Measurements from ENCODE around the gene EIF5AL1.
"Not testable (repeated sequence)": the region's sequence is repeated elsewhere in the genome, so short reads cannot be mapped to it uniquely, and the experiment has no call there.

EIF5AL1 gene

DNA sequence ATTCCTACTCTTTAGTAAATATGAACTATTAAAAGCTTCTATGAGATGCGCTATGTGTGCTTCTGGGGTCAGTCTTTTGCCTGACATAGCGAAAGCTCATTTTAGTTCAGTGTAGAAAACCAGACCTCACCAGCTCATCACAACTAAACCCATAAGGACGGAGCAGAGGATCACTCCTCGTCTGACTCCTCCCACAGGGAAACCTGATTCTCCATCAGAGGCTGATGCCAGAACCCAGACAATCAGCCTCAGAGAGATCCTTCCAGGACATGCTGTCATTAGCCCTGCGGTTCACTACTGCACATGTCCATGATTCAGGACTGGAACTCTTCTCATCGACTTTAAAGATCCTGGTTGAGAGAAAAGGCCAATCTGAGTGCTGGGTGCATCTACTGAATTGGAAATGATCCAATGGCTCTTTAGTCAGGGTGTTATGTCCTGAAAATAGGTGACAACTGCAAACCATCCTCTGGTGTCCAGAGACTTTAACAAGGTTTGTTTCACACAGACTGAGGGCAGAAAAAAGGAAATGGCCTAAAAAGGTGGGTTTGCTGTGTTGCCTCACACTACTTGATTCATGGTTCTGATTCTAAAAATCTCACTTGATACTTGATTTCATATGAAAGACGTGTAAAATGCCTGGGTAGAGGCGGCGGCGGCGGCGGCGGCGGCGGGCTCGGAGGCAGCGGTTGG lies at the start of gene EIF5AL1:
Gene EIF5AL1, plus strand, starts transcription at position 643 of the 693 bp plus-strand sequence. CDS start 117 bp downstream, outside the sequence.
- not testable (repeated sequence) for DNase-seq (ENCODE audit: low spot score)

DNA sequence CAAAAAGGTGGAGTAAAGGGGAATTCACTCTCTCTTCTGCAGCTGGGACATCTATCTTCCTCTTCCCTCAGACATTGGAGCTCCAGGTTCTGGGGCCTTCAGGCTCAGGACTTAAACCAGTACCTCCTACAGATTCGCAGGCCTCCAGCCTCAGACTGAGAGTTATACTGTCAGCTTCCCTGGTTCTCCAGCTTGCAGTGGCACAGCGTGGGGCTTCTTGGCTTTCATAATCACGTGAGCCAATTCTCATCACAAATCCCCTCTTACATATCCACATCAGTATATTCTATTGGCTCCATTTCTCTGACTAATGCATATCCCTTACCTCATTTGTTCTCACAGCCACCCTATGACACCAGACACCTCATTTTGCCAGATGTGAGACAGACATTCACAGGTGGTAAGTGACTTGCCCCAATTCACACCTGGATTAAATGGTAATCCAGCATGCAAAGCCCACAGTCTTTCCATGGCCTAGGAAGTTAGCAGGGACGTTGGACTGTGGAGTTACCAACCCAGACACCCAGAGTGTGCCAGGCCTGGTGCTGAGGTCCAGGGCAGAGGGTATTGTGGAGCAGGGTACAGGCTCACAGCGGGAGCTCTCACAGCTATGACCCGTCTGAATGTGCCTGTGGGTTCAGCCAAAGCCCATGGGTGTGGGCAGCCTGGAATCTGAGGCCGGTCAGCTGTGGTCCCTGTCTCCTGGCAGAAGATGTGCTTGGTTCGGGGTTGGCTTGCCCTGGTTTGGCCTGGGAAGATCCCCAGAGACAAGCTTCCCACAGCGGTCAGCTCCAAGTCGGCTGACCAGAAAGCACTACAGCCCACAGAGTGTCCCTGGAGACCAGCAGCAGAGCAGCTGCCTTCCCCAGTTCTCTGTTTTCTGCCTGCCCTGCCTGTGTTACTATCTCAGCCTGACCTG lies 48.5 kb upstream of the EIF5AL1 start:
- DNase-seq (ENCODE audit: low spot score) = no peak

DNA sequence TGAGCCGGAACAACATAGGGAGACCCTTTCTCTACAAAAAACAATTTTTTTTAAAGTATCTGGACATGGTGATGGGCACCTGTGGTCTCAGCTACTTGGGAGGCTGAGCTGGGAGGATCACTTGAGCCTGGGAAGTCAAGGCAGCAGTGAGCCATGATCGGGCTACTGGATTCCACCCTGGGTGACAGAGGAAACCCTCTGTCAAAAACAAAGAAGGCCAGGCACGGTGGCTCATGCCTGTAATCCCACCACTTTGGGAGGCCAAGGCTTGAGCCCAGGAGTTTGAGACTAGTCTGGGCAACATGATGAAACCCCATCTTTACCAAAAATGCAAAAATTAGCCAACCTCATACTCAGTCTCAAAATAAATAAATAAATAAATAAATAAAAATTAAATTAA lies 47.0 kb upstream of the EIF5AL1 start:
- DNase-seq (ENCODE audit: low spot score) = no peak

DNA sequence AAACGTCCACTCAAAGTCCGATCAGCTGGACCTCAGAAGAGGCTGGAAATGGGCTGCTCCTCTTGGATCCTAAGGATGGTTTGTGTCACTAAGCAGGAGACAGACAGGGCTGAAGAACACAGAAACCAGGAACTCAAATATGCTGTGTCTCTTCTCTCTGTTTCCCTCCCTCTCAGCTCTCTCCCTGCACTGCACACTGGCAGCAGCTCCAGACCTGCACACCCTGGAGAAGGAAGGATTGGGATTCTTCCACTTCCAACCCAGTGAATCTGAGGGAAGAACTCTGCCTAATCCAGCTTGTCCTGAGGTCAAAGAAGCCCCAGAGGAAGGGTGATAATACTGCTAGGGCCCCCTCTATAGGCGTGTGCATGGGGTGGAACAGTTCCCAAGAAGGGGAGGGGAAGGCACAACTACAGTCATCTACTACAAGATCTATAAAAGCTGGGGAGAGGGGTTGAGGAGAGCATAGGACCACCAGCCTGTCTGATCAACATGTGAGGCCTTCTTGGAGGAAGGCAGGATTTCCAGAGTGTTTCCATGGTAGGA lies 44.2 kb upstream of the EIF5AL1 start:
- no peak for DNase-seq (ENCODE audit: low spot score)

DNA sequence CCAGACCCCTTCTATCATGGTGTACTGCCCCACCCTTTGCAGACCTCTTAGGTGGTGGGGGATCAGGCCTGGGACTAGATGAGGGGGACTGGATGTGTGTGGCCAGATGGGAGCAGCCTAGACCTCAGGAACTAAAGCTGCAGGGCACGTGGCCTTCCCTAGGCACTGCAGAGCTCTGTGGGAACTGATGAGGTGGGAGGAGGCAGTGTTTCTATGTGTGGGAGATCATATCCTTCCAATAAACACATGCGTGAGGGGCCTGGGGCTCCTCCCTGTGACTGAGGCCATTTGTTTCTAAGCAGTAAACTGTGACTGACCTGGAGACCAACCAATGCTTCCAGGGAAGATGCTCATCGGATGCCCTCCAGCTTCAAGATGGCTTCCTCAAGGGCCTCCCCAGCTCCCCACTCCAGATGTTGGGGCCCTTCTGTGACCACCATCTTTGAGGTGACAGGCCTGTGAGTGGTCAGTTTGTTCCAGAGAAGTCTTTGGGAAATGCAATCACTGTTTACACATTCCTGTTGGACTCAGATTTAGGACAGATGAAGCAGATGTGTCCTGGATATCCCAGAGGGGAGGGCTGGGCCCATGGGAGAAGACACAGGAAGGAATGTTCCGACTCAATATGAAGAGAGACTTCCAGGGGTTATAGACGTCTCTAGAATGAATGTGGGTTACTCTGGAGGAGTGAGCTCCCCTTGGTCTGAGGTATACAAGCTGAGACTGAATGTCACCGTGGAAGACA lies 43.3 kb upstream of the EIF5AL1 start:
- DNase-seq (ENCODE audit: low spot score) = no peak

DNA sequence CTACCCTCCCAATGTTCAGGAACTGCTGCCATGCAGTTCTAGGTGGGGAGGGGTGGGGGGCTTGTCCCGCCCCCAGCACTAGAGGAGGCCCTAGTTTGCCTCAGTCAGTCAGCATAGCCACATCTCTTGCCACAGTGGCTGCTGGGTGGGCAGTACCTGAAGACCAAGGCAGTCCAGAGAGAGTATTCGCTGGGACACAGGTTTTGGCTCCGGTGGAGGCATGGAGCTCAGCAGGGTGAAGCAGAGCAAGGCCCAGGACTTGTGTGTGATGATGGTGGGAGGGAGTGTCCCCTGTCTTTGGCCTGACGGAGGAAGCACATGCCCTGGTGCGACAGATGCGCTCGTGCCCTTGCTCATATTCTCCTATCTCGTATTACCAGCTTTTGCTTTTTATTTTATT lies 42.2 kb upstream of the EIF5AL1 start:
- no peak for DNase-seq (ENCODE audit: low spot score)

DNA sequence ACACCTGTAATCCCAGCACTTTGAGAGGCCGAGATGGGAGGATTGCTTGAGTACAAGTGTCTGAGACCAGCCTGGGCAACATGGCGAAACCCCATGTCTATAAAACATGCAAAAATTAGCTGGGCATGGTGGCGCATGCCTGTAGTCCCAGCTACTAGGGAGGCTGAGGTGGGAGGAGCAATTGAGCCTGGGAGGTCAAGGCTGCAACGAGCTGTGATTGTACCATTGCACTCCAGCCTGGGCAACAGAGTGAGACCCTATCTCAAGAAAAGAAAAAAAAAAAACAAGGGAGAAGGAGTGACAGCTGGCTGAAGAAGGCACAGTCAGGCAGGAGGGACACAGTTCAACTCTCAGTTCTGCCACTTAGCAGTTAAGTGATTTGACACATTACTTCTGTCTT lies 40.6 kb upstream of the EIF5AL1 start:
- DNase-seq (ENCODE audit: low spot score) = no peak

DNA sequence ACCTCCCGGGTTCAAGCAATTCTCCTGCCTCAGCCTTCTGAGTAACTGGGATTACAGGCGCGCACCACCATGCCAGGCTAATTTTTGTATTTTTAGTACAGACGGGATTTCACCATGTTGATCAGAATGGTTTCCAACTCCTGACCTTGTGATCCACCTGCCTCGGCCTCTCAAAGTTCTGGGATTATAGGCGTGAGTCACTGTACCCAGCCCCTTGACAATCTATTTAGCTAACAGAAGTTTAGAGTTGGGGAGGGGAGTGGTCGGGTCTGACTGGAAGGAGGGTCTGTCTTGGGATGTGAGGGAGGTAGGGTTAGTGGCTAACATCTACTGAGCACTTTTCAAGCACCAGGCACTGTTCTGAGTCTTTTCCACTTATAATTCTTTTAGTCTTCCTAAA lies 39.9 kb upstream of the EIF5AL1 start:
- no peak for DNase-seq (ENCODE audit: low spot score)

DNA sequence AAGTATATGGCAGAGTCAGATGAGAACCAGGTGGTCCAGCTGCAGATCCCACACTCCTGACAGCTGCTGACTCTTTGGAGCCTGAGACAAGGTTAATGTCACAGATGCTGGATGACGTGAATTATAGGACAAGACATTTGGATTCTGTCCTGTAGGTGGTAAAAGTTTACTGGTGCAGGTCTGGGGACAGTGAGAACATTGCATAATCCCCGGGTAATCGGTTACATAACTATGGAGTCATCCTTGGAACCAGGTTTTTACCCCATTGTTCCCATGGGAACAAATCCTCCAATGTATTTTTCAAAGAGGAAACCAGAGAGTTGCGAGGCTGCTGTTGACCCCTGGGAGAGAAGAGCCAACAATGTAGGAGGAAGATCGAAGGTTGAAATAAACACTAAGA lies 39.4 kb upstream of the EIF5AL1 start:
- no peak for DNase-seq (ENCODE audit: low spot score)

DNA sequence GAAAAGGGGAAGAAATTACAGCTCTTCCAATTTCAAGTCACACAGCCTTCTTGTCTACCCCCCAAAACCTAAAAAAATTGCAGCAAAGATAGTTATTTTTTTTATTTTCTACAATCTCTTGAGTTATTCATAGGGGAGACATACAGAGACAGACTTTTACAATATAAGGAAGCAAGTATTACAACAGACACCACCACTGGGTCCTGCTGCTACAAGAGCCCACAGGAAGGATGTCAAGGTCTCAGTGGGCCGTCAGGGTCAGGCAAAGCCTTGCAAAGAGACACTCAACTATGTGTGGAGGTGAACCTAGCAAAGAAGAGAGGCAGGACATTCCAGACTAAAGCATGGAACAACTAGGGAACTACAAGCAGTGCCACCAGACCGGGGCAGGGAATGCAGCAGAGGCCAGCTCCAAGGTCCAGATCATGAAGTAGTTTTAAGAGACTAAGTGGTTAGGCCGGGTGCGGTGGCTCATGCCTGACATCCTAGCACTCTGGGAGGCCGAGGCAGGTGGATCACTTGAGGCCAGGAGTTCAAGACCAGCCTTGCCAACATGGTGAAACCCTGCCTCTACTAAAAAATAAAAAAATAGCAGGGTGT lies 38.7 kb upstream of the EIF5AL1 start:
- no peak for DNase-seq (ENCODE audit: low spot score)

DNA sequence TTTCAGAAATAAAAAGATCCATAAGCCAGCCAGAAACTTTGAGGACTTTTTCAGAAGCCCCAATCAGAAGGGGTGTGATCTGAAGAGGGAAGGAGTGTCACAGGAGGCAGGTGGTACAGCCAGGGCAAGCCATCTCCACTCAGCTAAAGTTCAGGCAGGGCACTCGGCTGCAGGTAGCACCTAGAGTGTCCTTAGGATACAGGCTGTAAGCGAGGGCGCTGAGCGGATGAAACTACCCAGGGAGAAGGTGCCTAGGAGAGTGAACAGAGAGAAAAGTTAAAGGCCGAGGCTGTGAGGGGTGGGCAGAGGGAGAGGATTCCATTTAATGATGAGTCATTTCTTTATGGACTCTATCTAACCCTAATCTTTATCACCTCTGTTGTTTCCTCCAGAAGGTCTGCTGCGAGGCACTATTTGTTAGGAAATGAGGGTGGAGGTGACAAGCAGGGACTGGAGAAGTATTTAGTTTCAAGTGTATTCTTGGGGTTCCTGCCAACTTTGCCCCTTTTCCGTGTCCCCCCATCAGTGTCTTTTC lies 37.1 kb upstream of the EIF5AL1 start:
- no peak for DNase-seq (ENCODE audit: low spot score)

DNA sequence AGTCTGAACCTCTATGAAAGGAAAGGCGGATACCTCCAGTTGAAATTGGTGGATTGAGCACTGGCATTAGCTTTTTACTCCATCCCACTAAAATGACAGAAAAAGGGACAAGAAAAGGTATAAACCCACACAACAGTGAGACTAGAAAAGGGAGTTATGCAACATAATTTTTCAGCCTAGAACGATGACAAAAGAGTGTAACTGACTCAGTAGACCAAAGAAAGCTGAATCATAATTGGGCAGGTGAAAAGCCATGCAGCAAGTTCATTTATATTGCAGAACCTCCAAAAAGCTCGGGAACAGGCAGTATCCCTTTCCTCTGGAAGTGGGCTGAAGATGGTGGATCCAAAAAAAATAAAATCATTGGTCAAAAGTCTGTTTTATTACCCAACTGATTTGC lies 36.5 kb upstream of the EIF5AL1 start:
- DNase-seq (ENCODE audit: low spot score) = peak; percentile 45

DNA sequence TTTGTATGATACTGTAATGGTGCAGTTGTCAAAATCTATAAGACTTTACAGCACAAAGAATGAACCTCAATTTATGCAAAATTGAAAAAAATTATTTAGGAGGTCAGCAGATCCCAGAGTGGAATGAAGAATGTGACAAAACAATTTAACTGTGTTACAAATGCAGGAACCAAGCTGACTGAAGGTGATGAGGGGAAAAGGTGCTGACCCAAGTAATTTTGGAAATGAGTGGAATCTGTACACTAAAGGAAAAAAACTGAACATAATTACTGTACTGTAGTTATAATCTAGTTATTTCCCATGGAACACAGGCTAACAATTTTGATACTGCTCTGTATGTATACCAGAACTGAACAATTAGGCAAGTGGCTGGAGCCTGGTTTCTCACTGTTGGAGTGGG lies 35.7 kb upstream of the EIF5AL1 start:
- no peak for DNase-seq (ENCODE audit: low spot score)

DNA sequence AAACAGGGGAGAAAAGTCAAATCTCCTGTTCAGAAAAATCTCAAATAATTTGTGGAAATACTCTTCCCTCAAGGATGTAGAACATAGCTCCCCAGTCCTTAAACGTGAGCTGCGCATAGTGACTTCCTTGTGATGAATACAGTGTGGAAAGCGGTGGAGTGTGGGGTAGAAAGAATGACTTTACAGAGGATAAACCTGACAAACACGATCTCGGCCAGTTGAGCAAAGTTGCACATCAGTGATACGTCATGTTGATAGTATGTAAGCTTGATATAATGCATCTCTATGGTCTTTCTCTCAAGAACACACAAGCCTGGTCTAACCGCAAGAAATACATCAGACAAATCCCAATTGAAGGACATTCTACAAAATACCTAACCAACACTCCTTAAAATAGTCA lies 34.9 kb upstream of the EIF5AL1 start:
- no peak for DNase-seq (ENCODE audit: low spot score)

DNA sequence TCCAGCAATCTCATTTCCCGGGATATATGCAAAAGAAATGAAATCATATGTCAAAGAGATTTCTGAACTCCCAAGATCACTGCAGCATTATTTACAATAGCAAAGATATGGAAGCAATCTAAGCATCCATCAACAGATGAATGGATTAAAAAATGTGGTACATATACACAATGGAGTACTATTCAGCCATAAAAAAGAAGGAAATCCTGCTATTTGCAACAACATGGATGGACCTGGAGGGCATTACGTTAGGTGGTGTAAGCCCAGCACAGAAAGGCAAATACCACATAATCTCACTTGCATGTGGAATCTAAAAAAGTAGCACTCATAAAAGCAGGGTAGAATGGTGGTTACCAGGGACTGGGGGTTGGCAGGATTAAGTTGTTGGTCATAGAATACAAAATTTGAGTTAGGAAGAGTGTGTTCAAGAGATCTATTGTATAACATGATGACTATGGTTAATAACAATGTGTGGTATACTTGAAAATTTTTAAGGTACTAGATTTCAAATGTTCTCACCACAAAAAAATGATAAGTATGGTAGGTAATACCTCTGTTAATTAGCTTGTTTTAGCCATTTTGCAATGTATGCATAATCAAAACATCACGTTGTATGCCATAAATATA lies 32.9 kb upstream of the EIF5AL1 start:
- DNase-seq (ENCODE audit: low spot score) = no peak

DNA sequence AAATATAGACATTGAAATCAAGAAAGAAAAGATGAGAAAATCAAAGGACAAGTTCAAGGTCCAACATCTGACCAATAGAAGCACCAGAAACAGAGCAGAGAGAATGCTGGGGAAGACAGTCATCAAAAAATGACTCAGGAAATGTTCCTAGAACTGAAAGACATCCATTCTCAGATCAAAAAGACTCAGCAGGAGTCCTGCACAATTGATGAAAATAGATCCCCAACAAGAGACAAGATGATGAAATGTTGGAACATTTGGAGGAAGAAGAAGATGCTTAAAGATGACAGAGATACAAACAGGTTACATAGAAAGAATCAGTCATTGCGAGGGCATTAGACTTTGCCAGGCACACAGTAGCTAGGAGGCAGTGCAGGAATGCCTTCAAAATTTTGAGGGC lies 30.0 kb upstream of the EIF5AL1 start:
- DNase-seq (ENCODE audit: low spot score) = no peak

DNA sequence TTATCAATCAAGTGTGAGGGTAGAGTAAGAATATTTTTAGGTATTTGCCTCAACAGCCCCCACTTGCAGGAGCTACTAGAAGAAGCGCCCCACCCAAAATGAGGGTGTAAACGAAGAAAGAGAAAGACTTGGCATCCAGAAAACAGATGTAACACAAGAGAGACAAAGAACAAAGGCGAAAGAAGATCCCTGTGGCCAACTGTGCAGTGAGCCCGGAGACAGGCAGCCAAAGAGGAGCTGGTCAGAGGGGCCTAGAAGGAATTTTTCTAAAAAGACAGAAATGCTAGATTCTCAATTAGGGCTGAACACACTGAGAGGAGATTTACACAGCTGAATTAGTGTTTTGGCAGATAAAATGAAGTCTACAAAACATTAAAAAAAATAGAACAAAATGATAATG lies 29.6 kb upstream of the EIF5AL1 start:
- no peak for DNase-seq (ENCODE audit: low spot score)

DNA sequence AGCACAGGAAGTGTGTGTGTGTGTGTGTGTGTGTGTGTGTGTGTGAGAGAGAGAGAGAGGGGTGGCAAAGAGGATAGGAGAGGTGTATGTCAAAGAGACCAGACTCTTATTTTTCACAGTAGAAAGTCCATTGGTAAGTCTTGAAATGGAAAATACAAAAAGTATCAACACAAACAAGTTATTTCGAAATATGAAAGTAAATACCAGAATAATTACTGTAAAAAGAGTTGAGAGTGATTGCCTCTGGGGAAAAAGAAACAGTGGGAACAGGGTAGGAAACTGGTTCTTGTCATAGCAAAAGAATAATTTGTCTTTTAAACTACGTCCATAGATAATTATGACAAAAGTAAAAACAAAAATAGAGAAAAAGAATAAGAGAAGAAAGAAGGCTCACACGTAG lies 29.0 kb upstream of the EIF5AL1 start:
- DNase-seq (ENCODE audit: low spot score) = no peak

DNA sequence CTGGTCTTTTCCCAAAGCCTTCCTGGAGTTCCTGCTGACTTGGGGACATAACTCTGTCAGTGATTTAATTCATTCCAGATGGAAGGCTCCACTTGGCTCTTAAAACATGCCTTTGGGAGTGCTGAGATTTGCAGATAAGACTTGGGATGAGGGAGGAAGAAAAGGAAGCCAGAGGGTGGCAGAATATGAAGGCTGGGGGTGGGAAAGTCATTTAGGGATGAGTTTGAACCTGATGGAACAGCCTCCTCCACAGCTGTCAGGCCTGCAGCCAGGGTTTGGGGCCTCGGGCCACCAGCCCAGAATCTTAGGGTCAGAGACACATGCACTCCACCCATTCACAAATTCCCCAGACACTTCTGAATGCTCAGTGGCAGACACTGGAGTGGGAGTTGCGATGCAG lies 28.4 kb upstream of the EIF5AL1 start:
- no peak for DNase-seq (ENCODE audit: low spot score)

DNA sequence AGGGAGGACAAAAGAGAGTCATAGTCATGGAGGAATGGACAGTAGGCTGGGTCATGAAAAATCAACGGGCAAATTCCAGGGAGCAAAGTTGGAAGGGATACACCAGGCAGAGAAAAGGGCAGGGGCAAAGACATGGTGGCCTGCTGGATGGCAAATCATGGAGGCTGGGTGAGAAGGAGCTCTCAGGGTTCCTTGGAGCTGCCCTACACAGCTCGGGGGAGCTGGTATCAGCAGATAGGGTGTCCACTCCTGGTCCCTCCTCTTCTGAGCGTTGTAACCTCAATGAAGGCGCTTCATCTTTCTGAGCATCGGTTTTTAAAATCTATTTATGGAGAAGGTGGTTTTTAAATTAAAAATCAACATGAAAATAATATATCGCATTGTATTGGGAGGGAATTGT lies 27.9 kb upstream of the EIF5AL1 start:
- DNase-seq (ENCODE audit: low spot score) = no peak
